Adrenal gland (tissue), 12 donors: ENCODE data around the gene SEPTIN12. TPM values are rescaled to one million over a fixed set of nuclear protein-coding genes. Genes with fewer than 3 reads are reported as not detected.

Source experiments
- DNase-seq, 7 donors: peaks; one replicate each; pipeline ENCODE4 v3.0.0-alpha.2; 2019 to 2020
- H3K27ac ChIP-seq, 5 donors: fragments of 200-600 bp; sonication (generic) in 4 of 5; 1 replicate in 3 of 5; 2 replicates in 2 of 5; pipeline versions ENCODE4 v1.5.1 to v1.8.0; 2016 to 2020; ENCODE audit warnings: mild to moderate bottlenecking in 1 of 5
- H3K27me3 ChIP-seq: fragments of 200-600 bp; 2 replicates; pipeline ENCODE4 v1.8.0; 2021
- H3K36me3 ChIP-seq, 2 donors: fragments of 200-600 bp; replicated peaks in 1 of 2; 1 replicate in 1 of 2; 2 replicates in 1 of 2; pipeline versions ENCODE4 v1.5.1 to v1.8.0; 2018 to 2022
- H3K4me1 ChIP-seq, 2 donors: fragments of 200-600 bp; replicated peaks in 1 of 2; 1 replicate in 1 of 2; 2 replicates in 1 of 2; pipeline versions ENCODE4 v1.5.1 to v1.8.0; 2018 to 2021
- H3K4me3 ChIP-seq, 4 donors: fragments of 200-600 bp; sonication (generic) in 3 of 4; one replicate each; pipeline ENCODE4 v1.5.1; 2016 to 2018
- H3K9me3 ChIP-seq, 3 donors: fragments of 200-600 bp; sonication (generic) in 1 of 3; replicated peaks in 1 of 3; 1 replicate in 2 of 3; 2 replicates in 1 of 3; pipeline versions ENCODE4 v1.5.1 to v1.8.0; 2016 to 2021
- POLR2A ChIP-seq, 2 donors: fragments of 450-650 bp; IDR thresholded peaks; one replicate each; pipeline ENCODE4 v1.6.1; 2017; ENCODE audit warnings: antibody characterized with exemption in 2 of 2, mild to moderate bottlenecking in 2 of 2, moderate library complexity in 1 of 2
- WGBS, 4 donors: extraction: QIAGEN DNeasy Blood & Tissue Kit in 2 of 4; methylation state at CpG; one replicate each; pipeline versions ENCODE4 v1.1.5 to v1.1.7; 2013 to 2017; 5-methylcytosine and 5-hydroxymethylcytosine counted together
- intact Hi-C, 2 donors: fragments of 100-400 bp; cut with DNase I; formaldehyde crosslinking; loops; one replicate each; pipeline versions ENCODE4 v1.14.1 to v1.15.0; 2022 to 2023
- polyA plus RNA-seq, 3 donors: library from polyadenylated mRNA; stranded (reverse); fragments of 200-250 nt in 2 of 3; fragments of 350-450 nt in 1 of 3; fragmentation: Illumina TruSeq in 1 of 3; extraction: RNeasy Lipid Tissue Mini Kit (QIAGEN cat#74804) in 1 of 3; gene quantifications; one replicate each; pipeline ENCODE4 v1.2.3, GENCODE V29; 2013 to 2014
- total RNA-seq, 9 donors: library from RNA; depleted of rRNA in 4 of 9; stranded (reverse); fragments of >200 nt in 4 of 9; fragments of 120-200 nt in 1 of 9; fragmentation: NEBNext Ultra II Directional in 1 of 9; extraction: Animal tissue kit (Norgen Biotek cat#: 25700) in 1 of 9; gene quantifications; one replicate each; pipeline versions ENCODE4 v1.1.0 to v1.2.4, GENCODE V29; 2013 to 2023
- TF ChIP-seq, protein P1 (sequence below), 6 experiments: fragments of 450-650 bp in 4 of 6; fragments of 200-600 bp in 2 of 6; sonication (generic) in 1 of 6; IDR thresholded peaks; 1 replicate in 5 of 6; 2 replicates in 1 of 6; pipeline versions ENCODE4 v1.5.1 to v1.8.0; 2016 to 2021; ENCODE audit warnings: antibody characterized with exemption in 6 of 6, mild to moderate bottlenecking in 2 of 6, moderate library complexity in 1 of 6
- donor health status: healthy with polysubstance abuse.
- donor health status: Bipolar disorder and iron deficiency.
- donor health status: DM: yes; HTN: yes; CAD: no.
- donor health status: DM: no; HTN: no; CAD: no.
- donor health status: DM: no; HTN: no; CAD: no.
- donor health status: DM: yes; HTN: yes; CAD: no.

SEPTIN12 gene
- total and polyA plus RNA-seq, 12 donors, result 1.1 TPM; not detected in 11

DNA sequence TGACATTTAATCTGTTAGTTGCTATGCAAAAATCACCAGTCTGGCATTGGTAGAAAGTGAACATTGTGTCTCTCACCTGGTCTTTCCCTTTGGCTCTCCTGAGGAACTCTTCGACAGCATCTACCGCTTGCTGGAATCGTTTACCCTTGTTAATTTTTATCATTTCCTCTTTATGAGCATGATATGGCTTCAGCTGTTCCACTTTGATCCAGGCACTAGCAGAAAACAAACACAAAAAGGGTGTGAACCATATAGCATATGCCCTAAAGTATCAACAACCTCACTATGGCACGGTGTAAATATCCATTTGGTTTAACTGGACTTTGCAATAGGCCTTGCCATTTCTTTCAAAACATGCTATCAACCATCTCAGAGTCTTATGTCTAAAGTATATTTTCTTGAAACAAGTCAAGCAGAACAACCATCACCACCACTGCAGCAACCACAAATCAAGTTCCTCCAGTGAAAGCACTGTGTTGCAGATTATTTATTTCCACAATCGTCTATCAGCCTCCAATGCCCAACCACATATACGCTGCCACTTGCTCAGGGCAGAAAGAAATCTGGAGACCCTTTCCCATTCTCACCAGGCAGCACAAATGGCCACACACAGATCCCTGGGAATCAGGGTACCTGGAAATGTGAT is 44.7 kb upstream of the SEPTIN12 start:
- Histone ChIP-seq H3K4me1 (peaks cover 0 to 9% of the 10 kb centered on the region in 2 donors), H3K27ac (no peak overlapping the region), H3K27me3 (no peaks in the 10 kb centered on the region), H3K4me3 (no peak overlapping the region), H3K9me3 (no peaks in the 10 kb centered on the region), H3K36me3 (peaks cover 0 to 50% of the 10 kb centered on the region in 2 donors)
- intact Hi-C loops, result no loop called here
- no peak for DNase-seq
- no peak for TF ChIP-seq POLR2A (IDR thresholded peaks at IDR 0.05)
- TF ChIP-seq, protein P1, sequence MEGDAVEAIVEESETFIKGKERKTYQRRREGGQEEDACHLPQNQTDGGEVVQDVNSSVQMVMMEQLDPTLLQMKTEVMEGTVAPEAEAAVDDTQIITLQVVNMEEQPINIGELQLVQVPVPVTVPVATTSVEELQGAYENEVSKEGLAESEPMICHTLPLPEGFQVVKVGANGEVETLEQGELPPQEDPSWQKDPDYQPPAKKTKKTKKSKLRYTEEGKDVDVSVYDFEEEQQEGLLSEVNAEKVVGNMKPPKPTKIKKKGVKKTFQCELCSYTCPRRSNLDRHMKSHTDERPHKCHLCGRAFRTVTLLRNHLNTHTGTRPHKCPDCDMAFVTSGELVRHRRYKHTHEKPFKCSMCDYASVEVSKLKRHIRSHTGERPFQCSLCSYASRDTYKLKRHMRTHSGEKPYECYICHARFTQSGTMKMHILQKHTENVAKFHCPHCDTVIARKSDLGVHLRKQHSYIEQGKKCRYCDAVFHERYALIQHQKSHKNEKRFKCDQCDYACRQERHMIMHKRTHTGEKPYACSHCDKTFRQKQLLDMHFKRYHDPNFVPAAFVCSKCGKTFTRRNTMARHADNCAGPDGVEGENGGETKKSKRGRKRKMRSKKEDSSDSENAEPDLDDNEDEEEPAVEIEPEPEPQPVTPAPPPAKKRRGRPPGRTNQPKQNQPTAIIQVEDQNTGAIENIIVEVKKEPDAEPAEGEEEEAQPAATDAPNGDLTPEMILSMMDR (IDR thresholded peaks at IDR 0.05), result no peak
- WGBS, 4 donors, result 87 to 89% (median 88%) methylated on average over 6 of the region's 6 CpGs

DNA sequence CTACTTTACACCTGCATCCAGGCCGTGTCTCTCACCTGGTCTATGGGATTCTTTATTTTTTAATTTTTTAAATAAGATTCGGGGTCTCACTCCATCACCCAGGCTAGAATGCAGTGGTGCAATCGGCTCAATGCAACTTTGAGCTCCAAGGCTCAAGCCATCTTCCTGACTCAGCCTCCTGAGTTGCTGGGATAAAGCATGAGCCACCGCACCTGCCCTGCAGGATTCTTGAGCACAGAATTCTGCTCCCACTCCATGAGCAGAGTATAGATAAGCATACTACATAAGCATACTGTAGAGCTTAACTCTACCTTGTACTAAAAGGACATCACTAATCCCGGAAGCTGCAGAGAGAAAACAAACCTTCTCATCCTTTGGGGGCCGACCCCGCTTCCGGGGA is 43.5 kb upstream of the SEPTIN12 start:
- Histone ChIP-seq H3K4me1 (peaks cover 8 to 19% of the 10 kb centered on the region in 2 donors), H3K9me3 (no peaks in the 10 kb centered on the region), H3K27me3 (no peaks in the 10 kb centered on the region), H3K27ac (no peak overlapping the region), H3K36me3 (peaks cover 0 to 62% of the 10 kb centered on the region in 2 donors), H3K4me3 (no peak overlapping the region)
- no peak for TF ChIP-seq POLR2A (IDR thresholded peaks at IDR 0.05)
- TF ChIP-seq, protein P1 (IDR thresholded peaks at IDR 0.05), result no peak
- intact Hi-C loops, result no loop called here
- 93 to 96% (median 95%) methylated on average over 8 of the region's 8 CpGs for WGBS, 4 donors
- no peak for DNase-seq

DNA sequence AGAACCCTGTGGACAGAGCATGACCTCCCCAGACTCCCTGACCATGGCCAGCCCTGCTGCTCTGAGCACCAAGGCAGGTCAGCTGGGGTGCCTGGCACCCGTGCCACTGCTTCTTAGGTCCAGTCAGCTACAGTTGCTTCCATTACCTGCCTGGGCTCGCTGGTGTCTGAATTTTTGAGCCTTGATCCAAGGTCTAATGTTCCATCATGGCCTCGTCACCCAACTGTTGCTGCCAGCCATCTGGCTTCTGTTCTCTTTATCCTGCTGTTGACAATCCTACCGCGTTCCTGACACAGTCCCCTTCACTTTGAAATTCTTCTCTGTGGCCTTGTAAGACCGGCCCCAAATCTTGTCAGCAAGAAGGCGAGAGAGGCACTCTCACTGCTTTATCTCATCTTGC is 42.3 kb upstream of the SEPTIN12 start:
- no peak for DNase-seq
- Histone ChIP-seq H3K27ac (no peak overlapping the region), H3K4me3 (no peak overlapping the region), H3K4me1 (peaks cover 8 to 16% of the 10 kb centered on the region in 2 donors), H3K27me3 (no peaks in the 10 kb centered on the region), H3K36me3 (peaks cover 0 to 72% of the 10 kb centered on the region in 2 donors), H3K9me3 (no peaks in the 10 kb centered on the region)
- 68 to 88% (median 72%) methylated on average over 7 of the region's 7 CpGs for WGBS, 4 donors
- intact Hi-C loops, result no loop called here
- TF ChIP-seq, protein P1 (IDR thresholded peaks at IDR 0.05), result no peak
- TF ChIP-seq POLR2A (IDR thresholded peaks at IDR 0.05), result no peak

DNA sequence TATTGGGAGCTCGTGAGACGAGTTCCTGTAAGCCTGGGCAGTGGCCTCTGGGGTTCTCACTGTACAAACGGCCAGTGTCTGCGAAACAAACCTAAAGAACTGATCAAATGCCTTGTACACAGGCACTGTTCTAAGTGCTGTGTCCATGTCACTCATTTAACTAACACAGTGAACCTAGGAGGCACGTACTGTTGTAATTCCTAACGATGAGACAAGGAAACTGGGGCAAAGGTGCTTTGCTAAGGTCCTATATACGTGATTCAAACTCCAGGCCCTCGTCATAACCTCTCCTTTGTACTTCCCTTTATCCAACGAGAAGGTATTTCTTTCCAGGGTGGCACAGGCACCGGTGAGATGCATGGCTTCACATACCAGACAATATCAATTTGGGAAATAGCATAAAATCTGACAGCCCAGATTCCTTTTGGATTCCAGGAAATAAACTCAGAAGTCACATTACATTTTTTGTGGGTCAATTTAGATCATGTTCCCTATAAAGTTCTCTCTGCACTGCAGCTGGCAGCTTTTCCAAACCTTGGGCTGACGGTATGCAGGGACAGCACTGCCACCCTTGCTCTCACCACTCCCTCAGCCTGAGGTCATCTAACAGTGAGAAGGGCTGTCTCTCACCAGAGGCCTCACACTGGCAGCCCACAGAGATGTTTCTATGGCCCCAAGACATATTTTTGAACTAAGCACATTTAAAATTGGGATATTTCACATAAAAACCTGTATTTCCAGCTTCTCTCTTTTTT is 40.6 kb upstream of the SEPTIN12 start:
- H3K27ac ChIP-seq, result no peak overlapping the region
- DNase-seq, result no peak
- no peaks in the 10 kb centered on the region for H3K27me3 ChIP-seq
- TF ChIP-seq, protein P1 (IDR thresholded peaks at IDR 0.05), result no peak
- no peak for TF ChIP-seq POLR2A (IDR thresholded peaks at IDR 0.05)
- no peak overlapping the region for H3K4me3 ChIP-seq
- intact Hi-C loops, result no loop called here
- peaks cover 0 to 89% of the 10 kb centered on the region in 2 donors for H3K36me3 ChIP-seq
- no peaks in the 10 kb centered on the region for H3K9me3 ChIP-seq
- peaks cover 8 to 13% of the 10 kb centered on the region in 2 donors for H3K4me1 ChIP-seq
- WGBS, 4 donors, result 88 to 91% (median 89%) methylated on average over 11 of the region's 11 CpGs
